Gastroesophageal sphincter (tissue), 4 donors: ENCODE results near the gene KANTR. TPM values are rescaled to one million over a fixed set of nuclear protein-coding genes. Genes with fewer than 3 reads are reported as not detected.

Experiments used
- ATAC-seq: fragments of 150-250 bp; one replicate; pipeline ENCODE4 v1.9.1; 2016; ENCODE audit warnings: mild to moderate bottlenecking, moderate library complexity
- H3K27ac ChIP-seq, 4 donors: fragments of 200-600 bp; sonication (generic) in 3 of 4; 1 replicate in 3 of 4; 2 replicates in 1 of 4; pipeline ENCODE4 v1.5.1; 2016 to 2019
- H3K27me3 ChIP-seq: fragments of 200-600 bp; sonication (generic); one replicate; pipeline ENCODE4 v1.5.1; 2019
- H3K36me3 ChIP-seq, 2 donors: fragments of 200-600 bp; sonication (generic); one replicate each; pipeline ENCODE4 v1.5.1; 2019; ENCODE audit warnings: control low read depth in 1 of 2
- H3K4me1 ChIP-seq, 3 donors: fragments of 200-600 bp; sonication (generic); 1 replicate in 2 of 3; 2 replicates in 1 of 3; pipeline ENCODE4 v1.5.1; 2016 to 2019; ENCODE audit warnings: control low read depth in 2 of 3
- H3K4me3 ChIP-seq, 2 donors: fragments of 200-600 bp; sonication (generic); one replicate each; pipeline ENCODE4 v1.5.1; 2019; ENCODE audit warnings: mild to moderate bottlenecking in 1 of 2, moderate library complexity in 1 of 2
- H3K9me3 ChIP-seq, 3 donors: fragments of 200-600 bp; sonication (generic); one replicate each; pipeline ENCODE4 v1.5.1; 2017 to 2019; ENCODE audit warnings: control low read depth in 2 of 3
- CTCF ChIP-seq, 4 experiments: fragments of 200-600 bp in 2 of 4; fragments of 450-650 bp in 2 of 4; sonication (generic) in 1 of 4; IDR thresholded peaks; one replicate each; pipeline ENCODE4 v1.5.1; 2017 to 2019; ENCODE audit warnings: antibody characterized with exemption in 4 of 4, mild to moderate bottlenecking in 2 of 4, moderate library complexity in 2 of 4
- EP300 ChIP-seq: sonication (generic); formaldehyde crosslinking; IDR thresholded peaks from one replicate; pipeline ENCODE4 v1.6.1; 2017; ENCODE audit warnings: antibody characterized with exemption, mild to moderate bottlenecking
- POLR2A ChIP-seq, 2 donors: fragments of 450-650 bp; IDR thresholded peaks; one replicate each; pipeline ENCODE4 v1.6.1; 2017; ENCODE audit warnings: antibody characterized with exemption in 2 of 2, mild to moderate bottlenecking in 2 of 2, moderate library complexity in 1 of 2
- POLR2AphosphoS5 ChIP-seq: sonication (generic); formaldehyde crosslinking; IDR thresholded peaks from one replicate; pipeline ENCODE4 v1.6.1; 2017; ENCODE audit warnings: antibody characterized with exemption
- WGBS, 2 donors: methylation state at CpG; one replicate each; pipeline ENCODE4 v1.1.5; 2018; ENCODE audit warnings: low coverage in 1 of 2; 5-methylcytosine and 5-hydroxymethylcytosine counted together
- total RNA-seq, 4 donors: library from RNA; depleted of rRNA; stranded (reverse); fragments of >200 nt; gene quantifications; one replicate each; pipeline ENCODE4 v1.1.0, GENCODE V29; 2016

The KANTR gene
- total RNA-seq, 4 donors from 2014 or later, result 7.7 to 36.6 (median 13.7) TPM

DNA sequence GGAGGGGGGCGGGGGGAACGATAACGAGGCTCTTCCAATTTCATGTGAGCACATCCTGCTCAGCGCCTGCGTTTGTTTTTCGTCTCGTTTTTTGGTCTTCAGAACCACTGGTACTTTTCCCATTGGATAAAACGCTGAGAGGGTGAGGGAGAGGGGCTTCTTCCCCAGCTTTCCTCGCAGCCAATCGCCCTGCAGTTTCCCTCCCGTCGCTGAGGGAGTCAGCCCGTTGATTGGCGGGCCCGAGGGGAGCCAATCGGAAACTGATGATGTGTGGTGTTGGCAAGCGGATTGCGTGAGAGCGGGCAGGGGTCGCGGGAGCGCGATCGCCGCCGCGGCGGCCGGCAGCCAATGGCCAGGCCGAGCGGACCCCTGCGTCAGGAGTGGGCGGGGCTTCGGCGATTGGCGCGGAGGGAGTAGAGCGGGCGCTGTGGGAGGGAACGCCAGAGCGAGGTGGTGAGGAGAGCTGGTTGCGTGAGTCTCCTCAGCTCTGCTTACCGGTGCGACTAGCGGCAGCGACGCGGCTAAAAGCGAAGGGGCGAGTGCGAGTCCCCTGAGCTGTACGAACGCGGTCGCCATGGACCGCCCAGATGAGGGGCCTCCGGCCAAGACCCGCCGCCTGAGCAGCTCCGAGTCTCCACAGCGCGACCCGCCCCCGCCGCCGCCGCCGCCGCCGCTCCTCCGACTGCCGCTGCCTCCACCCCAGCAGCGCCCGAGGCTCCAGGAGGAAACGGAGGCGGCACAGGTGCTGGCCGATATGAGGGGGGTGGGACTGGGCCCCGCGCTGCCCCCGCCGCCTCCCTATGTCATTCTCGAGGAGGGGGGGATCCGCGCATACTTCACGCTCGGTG is 11.8 kb upstream of the KANTR start, which contains the start of gene TSPYL2:
Gene TSPYL2 (plus strand): TSS at position 443 of the 848 bp plus-strand sequence. CDS start 132 bp downstream, at position 575.
- H3K27ac ChIP-seq, result peak within 1 kb of the TSS; percentile 93 to 97 (median 96)
- WGBS, 2 donors, result 0 to 24% methylated on average over 9 of the region's 86 CpGs
- no peaks in the 10 kb centered on the region for H3K27me3 ChIP-seq
- peak; percentile 95 for ATAC-seq
- H3K4me1 ChIP-seq, result peaks cover 0 to 36% (median 0%) of the 10 kb centered on the region in 3 donors
- TF ChIP-seq POLR2AphosphoS5 (peak; percentile 100), EP300 (no peak), CTCF (IDR thresholded peaks at IDR 0.05) (peak in 1 of 4 experiments; percentile 11), POLR2A (IDR thresholded peaks at IDR 0.05) (peak; percentile 100)
- no peaks in the 10 kb centered on the region for H3K9me3 ChIP-seq
- H3K4me3 ChIP-seq, result peak within 1 kb of the TSS; percentile 80 to 96
- peaks cover 0 to 26% of the 10 kb centered on the region in 2 donors for H3K36me3 ChIP-seq

- no peaks in the 10 kb centered on the region for H3K27me3 ChIP-seq
- no peak for ATAC-seq
- H3K9me3 ChIP-seq, result no peaks in the 10 kb centered on the region
- H3K4me1 ChIP-seq, result peaks cover 0 to 45% (median 0%) of the 10 kb centered on the region in 3 donors
- peaks cover 0 to 26% of the 10 kb centered on the region in 2 donors for H3K36me3 ChIP-seq
- 7 to 50% methylated on average over 13 of the region's 31 CpGs for WGBS, 2 donors
- peak overlapping the region; percentile 93 to 97 (median 96) for H3K27ac ChIP-seq
- H3K4me3 ChIP-seq, result peak overlapping the region; percentile 80 to 96
- TF ChIP-seq CTCF (IDR thresholded peaks at IDR 0.05) (no peak), POLR2A (IDR thresholded peaks at IDR 0.05) (no peak), EP300 (no peak), POLR2AphosphoS5 (no peak)
Measured at GRCh38 chrX:53082773-53083616, 10.9 kb upstream of the KANTR start.

DNA sequence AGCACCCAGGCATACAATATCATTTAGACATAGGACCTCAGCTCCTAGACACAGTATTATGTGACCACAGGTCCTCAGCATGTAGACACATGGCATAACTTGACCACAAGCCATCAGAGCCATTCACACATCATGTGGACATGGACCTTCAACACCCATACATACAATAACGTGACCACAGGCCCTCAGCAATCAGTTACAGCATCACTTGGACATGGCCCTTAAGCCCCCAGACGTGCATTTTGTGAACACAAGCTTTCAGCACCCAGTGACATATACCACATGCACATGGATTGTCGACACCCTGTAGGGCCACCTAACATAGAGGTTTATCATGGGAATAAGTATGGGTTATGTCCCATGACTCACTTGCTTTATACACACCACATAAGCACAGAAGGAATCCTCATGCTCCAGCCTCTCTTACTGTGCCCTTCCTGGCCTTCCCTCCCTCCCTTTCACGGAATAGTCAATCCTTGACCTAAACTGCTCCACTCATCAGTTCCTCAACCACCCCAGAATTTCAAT is 9.8 kb upstream of the KANTR start:
- Histone ChIP-seq H3K36me3 (peaks cover 0 to 26% of the 10 kb centered on the region in 2 donors), H3K4me3 (peak overlapping the region; percentile 80 to 96), H3K4me1 (peaks cover 0 to 49% (median 0%) of the 10 kb centered on the region in 3 donors), H3K27ac (peak overlapping the region; percentile 93 to 97 (median 96)), H3K9me3 (no peaks in the 10 kb centered on the region), H3K27me3 (no peaks in the 10 kb centered on the region)
- ATAC-seq, result no peak
- 48% methylated on average over 2 of the region's 4 CpGs; no CpG with 5 or more reads in 1 of the 2 donors for WGBS, 2 donors
- no peak for TF ChIP-seq CTCF (IDR thresholded peaks at IDR 0.05)
- peak; percentile 11 to 22 for TF ChIP-seq POLR2A (IDR thresholded peaks at IDR 0.05)
- TF ChIP-seq EP300, result no peak
- no peak for TF ChIP-seq POLR2AphosphoS5

DNA sequence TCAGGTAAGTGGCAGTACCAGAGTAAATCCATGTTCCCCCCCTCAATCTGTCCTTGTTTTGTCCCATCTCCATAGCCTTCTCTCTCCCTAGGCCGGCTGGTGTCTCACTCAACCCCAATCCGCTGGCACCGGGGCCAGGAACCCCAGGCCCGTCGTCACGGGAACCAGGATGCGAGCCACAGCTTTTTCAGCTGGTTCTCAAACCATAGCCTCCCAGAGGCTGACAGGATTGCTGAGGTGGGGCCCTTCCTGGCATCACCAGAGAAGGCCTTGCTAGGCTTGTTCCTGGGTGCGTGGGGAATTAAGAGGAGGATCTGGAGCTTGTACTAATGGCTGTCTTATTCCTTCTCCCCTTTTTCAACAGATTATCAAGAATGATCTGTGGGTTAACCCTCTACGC is 9.1 kb upstream of the KANTR start:
- Histone ChIP-seq H3K4me1 (peaks cover 0 to 49% (median 0%) of the 10 kb centered on the region in 3 donors), H3K9me3 (no peaks in the 10 kb centered on the region), H3K27ac (peak overlapping the region; percentile 93 to 97 (median 96)), H3K27me3 (no peaks in the 10 kb centered on the region), H3K36me3 (peaks cover 0 to 26% of the 10 kb centered on the region in 2 donors), H3K4me3 (peak overlapping the region; percentile 80 to 96)
- ATAC-seq, result no peak
- no peak for TF ChIP-seq POLR2AphosphoS5
- no CpG with 5 or more reads among the region's 9 CpGs for WGBS, 2 donors
